ENCODE measurements around the gene DMD.

DNA sequence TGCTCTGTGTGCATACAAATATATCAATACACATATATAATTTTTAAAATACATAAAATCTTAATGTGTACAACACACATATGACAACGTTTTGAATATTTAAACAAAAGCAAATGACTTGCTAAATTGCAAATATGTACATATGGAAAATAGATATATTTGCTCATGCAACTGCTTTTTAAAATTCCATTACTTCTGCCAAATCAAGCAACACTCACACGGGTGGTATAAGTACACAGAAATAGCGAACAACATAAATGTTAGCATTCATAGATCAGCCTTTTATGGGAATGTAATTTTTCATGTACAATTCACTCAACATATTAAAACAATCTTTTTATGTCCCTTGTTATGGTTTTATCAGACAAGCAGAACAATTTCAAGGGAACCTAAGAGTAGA, 116.3 kb downstream of the DMD start:
- TF ChIP-seq POLR2A (IDR thresholded peaks at IDR 0.05; ENCODE audit: low read depth, low read length) (no peak), TAF1 (IDR thresholded peaks at IDR 0.05; ENCODE audit: borderline replicate concordance, low read depth, low read length) (no peak), POLR2AphosphoS5 (IDR thresholded peaks at IDR 0.05; ENCODE audit: low read depth, low read length) (no peak)
